HepG2 (cell line): ENCODE data around the gene RNF126.

Source experiments
- CBX5 ChIP-seq: sonication (generic); formaldehyde crosslinking; IDR thresholded peaks from 2 replicates; pipeline ENCODE4 v1.4.0; 2020; ENCODE audit warnings: missing genetic modification reagents, borderline replicate concordance
- CTCF ChIP-seq: sonication (generic); formaldehyde crosslinking; IDR thresholded peaks from 2 replicates; pipeline ENCODE4 v1.5.0; 2020; ENCODE audit warnings: mild to moderate bottlenecking, missing genetic modification reagents, moderate library complexity
- POLR2A ChIP-seq, 2 experiments: IDR thresholded peaks; 2 replicates each; pipeline ENCODE4 v1.6.1; 2011; ENCODE audit warnings: low read depth in 2 of 2, low read length in 2 of 2, mild to moderate bottlenecking in 1 of 2, moderate library complexity in 1 of 2; ENCODE audit not compliant: insufficient read depth in 1 of 2
- TMF1 ChIP-seq: sonication (generic); formaldehyde crosslinking; IDR thresholded peaks from 2 replicates; pipeline ENCODE4 v1.8.1; 2022; ENCODE audit warnings: low read depth, missing genetic modification reagents
- ZBTB33 ChIP-seq: sonication (generic); formaldehyde crosslinking; IDR thresholded peaks from 2 replicates; pipeline ENCODE4 v1.4.0; 2020; ENCODE audit warnings: missing genetic modification reagents
- ZNF224 ChIP-seq: sonication (generic); formaldehyde crosslinking; IDR thresholded peaks from 2 replicates; pipeline ENCODE4 v1.5.0; 2020; ENCODE audit warnings: mild to moderate bottlenecking, missing genetic modification reagents
- TF ChIP-seq, protein P1 (sequence below): sonication (generic); formaldehyde crosslinking; IDR thresholded peaks from 2 replicates; pipeline ENCODE4 v1.4.0; 2020; ENCODE audit warnings: mild to moderate bottlenecking, missing genetic modification reagents

DNA sequence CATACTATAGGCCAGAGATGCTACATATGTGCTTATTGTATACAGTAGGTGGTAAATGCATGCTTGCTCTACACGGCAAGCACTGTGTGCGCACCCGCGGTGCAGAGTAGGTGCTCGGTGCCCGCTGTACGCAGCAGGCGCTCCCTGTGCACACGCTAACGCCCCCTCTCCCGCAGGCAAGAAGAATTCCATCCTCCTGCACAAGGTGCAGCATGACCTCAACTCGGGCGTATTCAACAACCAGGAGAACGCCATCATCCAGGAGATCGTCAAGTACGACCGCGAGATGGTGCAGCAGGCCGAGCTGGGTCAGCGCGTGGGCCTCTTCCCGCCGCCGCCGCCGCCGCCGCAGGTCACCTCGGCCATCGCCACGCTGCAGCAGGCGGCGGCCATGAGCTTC lies 47.4 kb downstream of the RNF126 start:
- TF ChIP-seq CBX5 (CRISPR knock-in tag) (no peak), CTCF (CRISPR knock-in tag) (no peak), ZNF224 (CRISPR knock-in tag) (no peak), ZBTB33 (CRISPR knock-in tag) (peak; percentile 71; the same call in 1 of the 2 replicates), TMF1 (CRISPR knock-in tag) (no peak), POLR2A (IDR thresholded peaks at IDR 0.05; ENCODE audit: insufficient read depth in 1 of 2, low read depth in 2 of 2, low read length in 2 of 2) (no peak)
- TF ChIP-seq, protein P1, sequence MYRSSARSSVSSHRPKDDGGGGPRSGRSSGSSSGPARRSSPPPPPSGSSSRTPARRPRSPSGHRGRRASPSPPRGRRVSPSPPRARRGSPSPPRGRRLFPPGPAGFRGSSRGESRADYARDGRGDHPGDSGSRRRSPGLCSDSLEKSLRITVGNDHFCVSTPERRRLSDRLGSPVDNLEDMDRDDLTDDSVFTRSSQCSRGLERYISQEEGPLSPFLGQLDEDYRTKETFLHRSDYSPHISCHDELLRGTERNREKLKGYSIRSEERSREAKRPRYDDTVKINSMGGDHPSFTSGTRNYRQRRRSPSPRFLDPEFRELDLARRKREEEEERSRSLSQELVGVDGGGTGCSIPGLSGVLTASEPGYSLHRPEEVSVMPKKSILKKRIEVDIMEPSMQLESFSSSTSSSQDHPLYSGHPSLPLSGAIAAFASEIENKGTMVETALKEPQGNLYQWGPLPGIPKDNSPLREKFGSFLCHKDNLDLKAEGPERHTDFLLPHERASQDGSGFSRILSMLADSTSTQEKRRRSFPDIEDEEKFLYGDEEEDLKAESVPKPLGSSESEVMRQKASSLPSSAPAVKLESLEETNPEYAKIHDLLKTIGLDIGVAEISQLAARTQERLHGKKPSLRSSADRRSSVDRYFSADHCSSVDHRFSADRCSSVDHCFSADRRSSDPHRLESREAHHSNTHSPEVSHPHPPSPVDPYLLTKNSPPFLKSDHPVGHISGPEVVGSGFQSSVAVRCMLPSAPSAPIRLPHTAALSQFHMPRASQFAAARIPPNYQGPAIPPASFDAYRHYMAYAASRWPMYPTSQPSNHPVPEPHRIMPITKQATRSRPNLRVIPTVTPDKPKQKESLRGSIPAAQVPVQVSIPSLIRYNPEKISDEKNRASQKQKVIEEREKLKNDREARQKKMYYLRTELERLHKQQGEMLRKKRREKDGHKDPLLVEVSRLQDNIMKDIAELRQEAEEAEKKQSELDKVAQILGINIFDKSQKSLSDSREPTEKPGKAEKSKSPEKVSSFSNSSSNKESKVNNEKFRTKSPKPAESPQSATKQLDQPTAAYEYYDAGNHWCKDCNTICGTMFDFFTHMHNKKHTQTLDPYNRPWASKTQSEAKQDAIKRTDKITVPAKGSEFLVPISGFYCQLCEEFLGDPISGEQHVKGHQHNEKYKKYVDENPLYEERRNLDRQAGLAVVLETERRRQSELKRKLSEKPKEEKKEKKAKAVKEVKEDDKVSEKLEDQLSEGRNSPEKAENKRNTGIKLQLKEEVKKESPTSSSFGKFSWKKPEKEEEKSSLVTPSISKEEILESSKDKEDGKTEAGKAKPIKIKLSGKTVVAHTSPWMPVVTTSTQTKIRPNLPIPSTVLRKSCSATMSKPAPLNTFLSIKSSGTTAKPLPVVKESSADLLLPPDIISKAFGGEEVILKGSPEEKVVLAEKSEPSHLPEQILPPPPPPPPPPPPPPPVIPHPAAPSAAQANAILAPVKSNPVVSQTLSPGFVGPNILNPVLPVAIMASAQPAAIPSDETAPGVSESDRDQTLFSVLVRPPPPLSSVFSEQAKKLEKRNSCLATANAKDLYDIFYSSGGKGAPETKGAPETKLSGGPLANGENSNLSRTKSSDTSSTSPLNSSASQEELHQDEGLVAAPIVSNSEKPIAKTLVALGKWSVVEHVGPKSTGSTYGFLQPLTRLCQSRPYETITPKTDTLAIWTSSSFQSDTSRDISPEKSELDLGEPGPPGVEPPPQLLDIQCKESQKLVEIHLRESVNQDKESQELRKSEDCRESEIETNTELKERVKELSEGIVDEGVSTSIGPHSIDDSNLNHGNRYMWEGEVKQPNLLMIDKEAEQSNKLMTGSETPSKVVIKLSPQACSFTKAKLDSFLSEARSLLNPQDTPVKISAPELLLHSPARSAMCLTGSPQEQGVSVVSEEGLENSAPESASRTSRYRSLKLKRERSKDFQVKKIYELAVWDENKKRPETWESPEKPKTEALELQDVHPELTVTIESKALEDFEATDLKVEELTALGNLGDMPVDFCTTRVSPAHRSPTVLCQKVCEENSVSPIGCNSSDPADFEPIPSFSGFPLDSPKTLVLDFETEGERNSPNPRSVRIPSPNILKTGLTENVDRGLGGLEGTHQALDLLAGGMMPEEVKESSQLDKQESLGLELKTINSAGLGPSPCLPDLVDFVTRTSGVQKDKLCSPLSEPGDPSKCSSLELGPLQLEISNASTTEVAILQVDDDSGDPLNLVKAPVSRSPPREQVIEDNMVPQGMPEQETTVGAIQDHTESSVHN (CRISPR knock-in tag) = no peak
